Lung (tissue), 12 donors: ENCODE results near the gene IGF2R. TPM values are rescaled to one million over a fixed set of nuclear protein-coding genes. Genes with fewer than 3 reads are reported as not detected.
"Not testable (repeated sequence)": the region's sequence is repeated elsewhere in the genome, so short reads cannot be mapped to it uniquely, and the experiment has no call there.

Source experiments
- ATAC-seq: fragments of 200-7000 bp; cut with Tn5 transposase; one replicate; pipeline ENCODE4 v1.9.1; 2020; ENCODE audit warnings: moderate number of reproducible peaks; ENCODE audit not compliant: insufficient read depth, low FRiP score
- DNase-seq, 3 donors: peaks; one replicate each; pipeline ENCODE4 v3.0.0-alpha.2; 2013 to 2017
- H3K27ac ChIP-seq, 2 donors: one replicate each; pipeline ENCODE4 v1.5.1; 2013; ENCODE audit warnings: mild to moderate bottlenecking in 2 of 2, moderate library complexity in 2 of 2, control low read depth in 1 of 2, inconsistent platforms in 1 of 2, low read depth in 1 of 2, low read length in 1 of 2
- H3K27me3 ChIP-seq, 3 donors: one replicate each; pipeline ENCODE4 v1.5.1; 2013; ENCODE audit warnings: low read length in 2 of 3; ENCODE audit not compliant: control insufficient read depth in 3 of 3, insufficient read depth in 3 of 3
- H3K36me3 ChIP-seq, 4 donors: one replicate each; pipeline ENCODE4 v1.5.1; 2013; ENCODE audit warnings: low read length in 4 of 4, mild to moderate bottlenecking in 1 of 4, moderate library complexity in 1 of 4; ENCODE audit not compliant: control insufficient read depth in 4 of 4, insufficient read depth in 4 of 4
- H3K4me1 ChIP-seq, 5 donors: one replicate each; pipeline ENCODE4 v1.5.1; 2013; ENCODE audit warnings: low read length in 5 of 5, mild to moderate bottlenecking in 2 of 5, moderate library complexity in 1 of 5; ENCODE audit not compliant: control insufficient read depth in 5 of 5, insufficient read depth in 5 of 5
- H3K4me3 ChIP-seq: one replicate; pipeline ENCODE4 v1.5.1; 2013; ENCODE audit warnings: mild to moderate bottlenecking, control low read depth, moderate library complexity
- H3K9ac ChIP-seq, 2 donors: one replicate each; pipeline ENCODE4 v1.5.1; 2013; ENCODE audit warnings: low read length in 2 of 2, control low read depth in 1 of 2; ENCODE audit not compliant: insufficient read depth in 1 of 2
- H3K9me3 ChIP-seq, 4 donors: one replicate each; pipeline ENCODE4 v1.5.1; 2013; ENCODE audit warnings: low read length in 3 of 4, mild to moderate bottlenecking in 1 of 4, moderate library complexity in 1 of 4; ENCODE audit not compliant: control insufficient read depth in 4 of 4, insufficient read depth in 3 of 4
- WGBS, 2 donors: extraction: QIAGEN DNeasy Blood & Tissue Kit; methylation state at CpG; one replicate each; pipeline ENCODE4 v1.1.7; 2013; 5-methylcytosine and 5-hydroxymethylcytosine counted together
- polyA plus RNA-seq, 2 donors: library from polyadenylated mRNA; stranded (reverse); fragments of 200-250 nt; gene quantifications; one replicate each; pipeline ENCODE4 v1.2.1, GENCODE V29; 2013
- total RNA-seq, 2 donors: library from RNA; depleted of rRNA in 1 of 2; stranded (reverse); fragments of >200 nt in 1 of 2; gene quantifications; one replicate each; pipeline ENCODE4 v1.2.1, GENCODE V29; 2014 to 2021
- TF ChIP-seq, protein P1 (sequence below): IDR thresholded peaks from 2 replicates; pipeline ENCODE4 v1.5.1; 2012; ENCODE audit warnings: mild to moderate bottlenecking; ENCODE audit errors: control extremely low read depth, extremely low read depth
- donor health status: control.
- donor health status: control.
- donor health status: Bipolar disorder and iron deficiency.
- donor health status: healthy.
- donor health status: DM: yes; HTN: yes; CAD: no.

IGF2R gene
- total and polyA plus RNA-seq, 4 donors, result 30.0 to 125 (median 92.6) TPM

DNA sequence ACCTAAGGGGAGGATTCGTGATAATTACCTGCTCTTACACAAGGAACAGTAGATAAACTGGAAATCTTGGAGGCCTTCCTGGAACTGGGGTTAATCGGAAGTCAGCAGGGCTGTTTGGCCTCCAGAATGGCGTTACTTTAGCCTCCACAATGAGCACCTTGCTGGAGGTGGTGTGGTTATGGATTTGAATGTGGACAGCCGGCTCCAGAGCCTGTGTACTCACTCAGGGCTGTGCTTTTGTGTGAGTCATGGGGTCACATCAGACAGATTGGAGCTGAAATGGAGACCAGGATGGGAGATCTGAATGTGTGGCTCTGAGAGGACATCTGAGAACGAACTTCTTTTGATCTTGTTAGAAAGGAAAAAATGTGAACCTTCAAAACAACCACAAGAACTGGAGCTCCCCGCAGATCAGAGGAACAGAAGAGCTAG, 30.4 kb downstream of the IGF2R start:
- Histone ChIP-seq H3K36me3 (peaks cover 0 to 12% (median 3%) of the 10 kb centered on the region in 4 donors), H3K9ac (no peak overlapping the region), H3K4me3 (no peak overlapping the region), H3K4me1 (peaks cover 0 to 16% (median 2%) of the 10 kb centered on the region in 5 donors), H3K9me3 (peaks cover 0 to 4% (median 0%) of the 10 kb centered on the region in 4 donors), H3K27ac (no peak overlapping the region), H3K27me3 (no peaks in the 10 kb centered on the region)
- ATAC-seq (no peak), DNase-seq (no peak)
- TF ChIP-seq, protein P1, sequence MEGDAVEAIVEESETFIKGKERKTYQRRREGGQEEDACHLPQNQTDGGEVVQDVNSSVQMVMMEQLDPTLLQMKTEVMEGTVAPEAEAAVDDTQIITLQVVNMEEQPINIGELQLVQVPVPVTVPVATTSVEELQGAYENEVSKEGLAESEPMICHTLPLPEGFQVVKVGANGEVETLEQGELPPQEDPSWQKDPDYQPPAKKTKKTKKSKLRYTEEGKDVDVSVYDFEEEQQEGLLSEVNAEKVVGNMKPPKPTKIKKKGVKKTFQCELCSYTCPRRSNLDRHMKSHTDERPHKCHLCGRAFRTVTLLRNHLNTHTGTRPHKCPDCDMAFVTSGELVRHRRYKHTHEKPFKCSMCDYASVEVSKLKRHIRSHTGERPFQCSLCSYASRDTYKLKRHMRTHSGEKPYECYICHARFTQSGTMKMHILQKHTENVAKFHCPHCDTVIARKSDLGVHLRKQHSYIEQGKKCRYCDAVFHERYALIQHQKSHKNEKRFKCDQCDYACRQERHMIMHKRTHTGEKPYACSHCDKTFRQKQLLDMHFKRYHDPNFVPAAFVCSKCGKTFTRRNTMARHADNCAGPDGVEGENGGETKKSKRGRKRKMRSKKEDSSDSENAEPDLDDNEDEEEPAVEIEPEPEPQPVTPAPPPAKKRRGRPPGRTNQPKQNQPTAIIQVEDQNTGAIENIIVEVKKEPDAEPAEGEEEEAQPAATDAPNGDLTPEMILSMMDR, result no peak
- WGBS, 2 donors, result 89 to 95% methylated on average over 6 of the region's 6 CpGs

DNA sequence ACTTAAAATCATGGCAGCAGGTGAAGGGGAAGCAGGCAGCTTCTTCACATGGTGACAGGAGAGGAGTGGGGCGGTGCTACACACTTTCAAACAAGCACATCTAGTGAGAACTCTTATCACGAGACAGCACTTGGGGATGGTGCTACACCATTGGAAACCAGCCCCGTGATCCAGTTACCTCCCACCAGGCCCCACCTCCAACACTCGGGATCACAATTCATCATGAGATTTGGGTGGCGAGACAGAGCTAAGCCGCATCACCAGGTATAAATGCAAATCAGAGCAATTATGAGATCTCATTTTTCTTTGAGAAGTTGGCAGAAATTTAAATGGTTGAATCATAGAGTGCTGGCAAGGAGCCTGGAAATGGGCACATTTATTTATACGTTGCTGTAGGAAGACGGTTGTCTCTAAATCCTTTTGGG, 31.4 kb downstream of the IGF2R start:
- Histone ChIP-seq H3K4me3 (no peak overlapping the region), H3K36me3 (peaks cover 0 to 15% (median 1%) of the 10 kb centered on the region in 4 donors), H3K9me3 (peaks cover 0 to 3% (median 0%) of the 10 kb centered on the region in 4 donors), H3K27me3 (no peaks in the 10 kb centered on the region), H3K9ac (no peak overlapping the region), H3K4me1 (peaks cover 0 to 24% (median 2%) of the 10 kb centered on the region in 5 donors), H3K27ac (no peak overlapping the region)
- DNase-seq (no peak), ATAC-seq (no peak)
- 90 to 93% methylated on average over 8 of the region's 8 CpGs for WGBS, 2 donors
- TF ChIP-seq, protein P1, result no peak

DNA sequence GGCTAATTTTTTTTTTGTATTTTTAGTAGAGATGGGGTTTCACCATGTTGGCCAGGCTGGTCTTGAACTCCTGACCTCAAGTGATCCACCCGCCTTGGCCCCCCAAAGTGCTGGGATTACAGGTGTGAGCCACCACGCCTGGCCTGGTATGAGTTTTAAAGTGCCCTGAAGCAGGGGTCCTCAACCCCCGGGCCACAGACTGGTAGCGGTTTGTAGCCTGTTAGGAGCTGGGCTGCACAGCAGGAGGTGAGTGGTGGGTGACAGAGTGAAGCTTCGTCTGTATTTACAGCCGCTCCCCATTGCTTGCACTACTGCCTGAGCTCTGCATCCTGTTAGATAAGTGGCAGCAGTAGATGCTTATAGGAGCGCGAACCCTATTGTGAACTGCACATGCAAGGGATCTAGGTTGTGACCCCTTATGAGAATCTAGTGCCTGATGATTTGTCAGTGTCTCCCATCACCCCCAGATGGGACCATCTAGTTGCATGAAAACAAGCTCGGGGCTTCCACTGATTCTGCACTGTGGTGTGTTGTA, 32.1 kb downstream of the IGF2R start:
- not testable (repeated sequence) for H3K9me3 ChIP-seq, H3K27me3 ChIP-seq, ATAC-seq, H3K27ac ChIP-seq, H3K9ac ChIP-seq, DNase-seq, H3K4me3 ChIP-seq
- Histone ChIP-seq H3K4me1 (peaks cover 0 to 28% (median 2%) of the 10 kb centered on the region in 5 donors), H3K36me3 (peaks cover 0 to 15% (median 1%) of the 10 kb centered on the region in 4 donors)
- WGBS, 2 donors, result 90 to 93% methylated on average over 8 to 9 of the region's 9 CpGs

DNA sequence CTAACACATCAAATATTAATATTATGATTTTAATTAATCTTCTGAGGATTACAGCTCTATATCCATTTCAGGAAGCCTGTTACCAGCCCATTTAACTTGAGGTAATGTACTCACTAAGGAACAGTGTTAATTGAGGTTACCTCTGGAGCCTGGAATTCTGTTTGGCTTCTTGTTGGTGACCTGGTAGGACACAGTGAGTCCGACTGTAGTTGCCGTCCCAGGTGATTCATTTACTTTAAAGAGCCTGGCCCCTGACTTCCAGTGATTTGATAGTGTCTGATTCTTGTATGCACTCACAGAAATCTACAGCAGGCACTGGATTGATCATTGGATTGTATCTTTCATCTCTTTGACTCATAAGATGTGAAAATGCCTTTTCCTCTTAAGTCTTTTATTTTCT, 34.0 kb downstream of the IGF2R start:
- H3K27me3 ChIP-seq, result no peaks in the 10 kb centered on the region
- DNase-seq (no peak), ATAC-seq (no peak)
- TF ChIP-seq, protein P1, result no peak
- H3K4me1 ChIP-seq, result peaks cover 0 to 22% (median 4%) of the 10 kb centered on the region in 5 donors
- H3K27ac ChIP-seq, result no peak overlapping the region
- peaks cover 0 to 3% (median 0%) of the 10 kb centered on the region in 4 donors for H3K9me3 ChIP-seq
- 64 to 82% methylated on average over 2 of the region's 2 CpGs for WGBS, 2 donors
- no peak overlapping the region for H3K4me3 ChIP-seq
- peaks cover 0 to 12% (median 1%) of the 10 kb centered on the region in 4 donors for H3K36me3 ChIP-seq
- no peak overlapping the region for H3K9ac ChIP-seq
